Esophagus muscularis mucosa (tissue), 2 donors: ENCODE data around the gene RPUSD1.

Experiments
- POLR2A ChIP-seq: fragments of 450-650 bp; IDR thresholded peaks from one replicate; pipeline ENCODE4 v1.6.1; 2017; ENCODE audit warnings: antibody characterized with exemption, moderate library complexity, mild to moderate bottlenecking, low read depth
- POLR2AphosphoS5 ChIP-seq, 2 donors: sonication (generic); formaldehyde crosslinking; IDR thresholded peaks; one replicate each; pipeline ENCODE4 v1.6.1; 2017; ENCODE audit warnings: antibody characterized with exemption in 2 of 2

DNA sequence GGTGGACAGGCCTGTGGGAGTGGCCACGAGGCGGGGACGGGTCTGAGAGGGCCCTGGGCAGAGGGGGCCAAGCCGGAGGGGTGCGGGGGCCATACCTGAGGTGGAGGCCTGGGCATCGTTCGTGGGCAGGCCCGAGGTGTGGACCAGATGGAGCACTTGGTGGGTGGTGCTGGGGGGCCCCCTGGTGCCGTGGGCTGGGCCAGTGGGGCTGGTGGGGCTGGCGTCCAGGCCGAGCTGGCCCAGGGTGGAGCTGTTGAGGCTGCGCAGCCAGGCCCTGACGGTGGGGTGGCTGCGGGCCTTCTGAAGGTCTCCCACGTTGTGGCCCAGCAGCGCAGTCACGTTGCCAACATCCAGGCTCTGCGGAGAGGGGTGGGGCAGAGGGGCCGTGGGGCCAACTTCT, 18.2 kb downstream of the RPUSD1 start:
- TF ChIP-seq POLR2A (no peak), POLR2AphosphoS5 (IDR thresholded peaks at IDR 0.05) (no peak)
